ENCODE results near the gene PLXDC1.

The PLXDC1 gene

DNA sequence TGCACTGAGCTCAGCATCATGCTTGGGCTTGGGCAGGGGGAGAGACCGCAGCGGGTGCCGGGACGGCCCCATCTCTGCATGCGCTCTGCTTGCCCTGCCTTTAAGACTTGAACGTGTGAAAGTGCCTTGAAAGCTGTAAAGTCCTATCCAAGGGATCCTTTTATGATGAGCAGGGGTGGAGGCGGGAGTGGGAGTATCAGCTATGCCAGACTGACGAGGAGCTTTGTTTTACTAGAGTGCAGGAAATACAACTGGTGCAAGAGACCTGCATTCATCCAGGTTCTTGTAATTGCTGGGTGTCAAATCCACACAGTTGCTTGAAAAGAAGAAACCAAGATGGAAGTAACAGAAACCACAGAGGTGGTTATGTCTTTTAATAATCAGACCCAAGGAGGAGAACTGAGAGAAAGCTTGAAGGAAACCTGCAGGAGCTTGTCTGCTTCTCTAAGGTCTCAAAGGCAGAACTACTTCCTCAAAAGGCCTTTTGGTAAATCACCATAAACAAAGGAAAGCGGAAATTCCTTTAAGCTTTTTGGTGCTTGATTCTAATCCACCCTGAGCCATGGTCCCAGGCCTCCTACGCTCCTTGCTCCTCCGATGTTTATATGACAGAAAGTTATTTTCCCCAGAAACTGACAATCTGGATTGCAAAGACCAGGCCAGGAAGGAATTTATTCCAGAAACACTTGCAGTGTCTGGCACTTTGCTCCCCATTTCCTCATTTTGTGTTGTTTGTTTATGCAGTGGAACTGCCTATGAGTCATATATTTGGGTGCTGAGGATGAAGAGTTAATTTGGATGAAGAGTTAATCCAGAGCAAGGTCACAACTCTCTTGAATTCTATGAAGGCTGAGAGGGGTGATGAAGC lies 132.9 kb downstream of the PLXDC1 start:
- peaks cover 27% of the 10 kb centered on the region for H3K4me1 Mint-ChIP-seq
- DNase-seq (no peak), ATAC-seq (no peak)
- H3K27me3 Mint-ChIP-seq = no peaks in the 10 kb centered on the region
- H3K27ac Mint-ChIP-seq = no peak overlapping the region
- no peak overlapping the region for H3K4me3 Mint-ChIP-seq
- no peaks in the 10 kb centered on the region for H3K9me3 Mint-ChIP-seq

DNA sequence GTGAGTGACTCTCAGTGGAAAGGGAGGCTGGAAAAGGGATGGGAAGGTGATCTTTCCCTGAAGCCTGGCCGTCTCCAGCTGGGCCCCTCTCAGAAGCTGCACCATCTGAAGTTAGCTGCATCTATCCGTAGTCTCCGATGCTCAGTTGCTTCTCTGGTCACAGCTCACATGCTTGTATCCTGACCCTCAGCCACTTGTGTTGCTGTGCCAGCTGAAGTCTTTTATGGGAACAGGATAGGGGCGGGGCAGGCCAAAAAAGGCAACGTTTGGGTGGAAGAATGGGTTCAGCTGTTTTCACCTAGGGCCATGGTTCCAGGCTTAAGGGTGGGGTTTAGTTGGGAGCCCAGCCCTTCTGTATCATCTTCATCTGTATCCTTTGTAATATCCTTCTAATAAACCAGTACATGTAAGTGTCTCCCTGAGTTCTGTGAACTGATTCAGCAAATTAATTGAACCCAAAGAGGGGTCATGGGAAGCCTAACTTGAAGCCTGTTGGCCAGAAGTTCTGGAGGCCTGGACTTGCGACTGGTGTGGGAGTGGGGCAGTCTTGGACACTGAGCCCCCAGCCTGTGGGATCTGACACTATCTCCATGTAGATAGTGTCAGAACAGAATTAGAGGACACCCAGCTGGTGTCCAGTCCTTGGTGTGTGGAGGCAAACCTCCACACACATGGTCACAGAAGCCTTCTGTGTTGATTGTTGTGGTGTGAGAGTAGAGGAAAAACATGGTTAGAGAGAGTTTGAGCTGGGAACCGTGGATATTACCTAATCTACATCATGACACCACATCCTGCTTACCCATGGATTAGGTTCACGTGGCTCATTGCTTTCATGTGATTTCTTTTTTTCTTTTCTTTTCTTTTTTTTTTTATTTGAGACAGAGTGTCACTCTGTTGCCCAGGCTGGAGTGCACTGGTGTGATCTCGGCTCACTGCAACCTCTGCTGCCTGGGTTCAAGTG lies 135.0 kb downstream of the PLXDC1 start:
- H3K9me3 Mint-ChIP-seq = no peaks in the 10 kb centered on the region

DNA sequence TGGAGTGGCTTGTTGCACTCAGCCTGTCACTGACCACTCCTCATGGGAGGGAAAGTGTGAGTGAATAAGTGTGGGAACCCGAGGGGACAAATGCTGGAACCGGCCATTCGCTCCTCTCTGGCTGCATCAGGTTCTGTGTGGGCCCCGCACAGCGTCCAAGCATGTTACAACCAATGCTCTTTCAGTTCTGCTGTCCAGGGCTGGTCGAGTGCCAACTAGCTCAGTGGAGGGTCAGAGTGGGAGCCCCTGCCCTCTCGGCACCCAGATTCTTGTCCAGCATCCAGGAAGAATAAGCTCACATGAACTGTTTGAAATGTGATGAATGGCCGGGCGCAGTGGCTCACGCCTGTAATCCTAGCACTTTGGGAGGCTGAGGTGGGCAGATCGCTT lies 135.9 kb downstream of the PLXDC1 start:
- ATAC-seq = no peak

More for the DNA sequence above, 135.0 kb downstream of the PLXDC1 start:
- no peaks in the 10 kb centered on the region for H3K27me3 Mint-ChIP-seq
- H3K4me3 Mint-ChIP-seq = no peak overlapping the region
- DNase-seq = no peak
- H3K4me1 Mint-ChIP-seq = peaks cover 27% of the 10 kb centered on the region
- ATAC-seq = peak; percentile 83
- peak overlapping the region in 1 of 2 donors; percentile 71 for H3K27ac Mint-ChIP-seq

DNA sequence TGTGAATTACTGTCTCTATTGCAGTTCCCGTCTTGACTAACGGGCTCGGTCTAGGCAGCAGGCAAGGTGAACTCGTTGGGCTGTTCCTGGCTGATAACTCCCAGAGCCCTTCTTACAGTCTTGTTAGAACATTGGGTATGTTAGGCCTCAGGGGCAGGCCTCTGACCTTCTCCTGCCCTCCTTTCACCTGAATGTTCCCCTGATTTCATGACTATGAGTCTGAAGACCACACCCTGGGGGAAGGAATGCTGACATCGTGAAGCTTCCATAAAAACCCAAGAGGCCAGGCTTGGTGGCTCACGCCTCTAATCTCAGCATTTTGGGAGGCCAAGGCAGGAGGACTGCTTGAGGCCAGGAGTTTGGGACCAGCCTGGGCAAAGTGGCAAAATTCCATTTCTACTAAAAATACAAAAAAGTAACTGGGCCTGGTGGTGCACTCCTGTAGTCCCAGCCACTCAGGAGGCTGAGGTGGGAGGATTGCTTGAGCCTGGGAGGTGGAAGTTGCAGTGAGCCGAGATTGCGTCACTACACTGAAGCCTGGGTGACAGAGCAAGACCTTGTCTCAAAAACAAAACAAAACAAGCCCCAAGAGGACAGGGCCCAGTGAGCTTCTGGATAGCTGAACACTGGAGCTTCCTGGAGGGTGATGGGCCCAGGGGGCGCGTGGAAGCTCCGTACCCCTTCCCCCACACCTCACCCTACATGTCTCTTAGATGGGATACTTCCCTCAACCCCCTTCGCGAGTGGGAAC lies 136.5 kb downstream of the PLXDC1 start:
- H3K4me1 Mint-ChIP-seq = peaks cover 27% of the 10 kb centered on the region
- H3K4me3 Mint-ChIP-seq = no peak overlapping the region
- DNase-seq = no peak
- H3K27ac Mint-ChIP-seq = peak overlapping the region in 1 of 2 donors; percentile 70
- H3K9me3 Mint-ChIP-seq = no peaks in the 10 kb centered on the region
- no peaks in the 10 kb centered on the region for H3K27me3 Mint-ChIP-seq
- no peak for ATAC-seq

More for the DNA sequence above, 135.9 kb downstream of the PLXDC1 start:
- no peak for DNase-seq
- Mint-ChIP-seq H3K9me3 (no peaks in the 10 kb centered on the region), H3K27ac (no peak overlapping the region), H3K4me1 (peaks cover 27% of the 10 kb centered on the region), H3K27me3 (no peaks in the 10 kb centered on the region), H3K4me3 (no peak overlapping the region)

DNA sequence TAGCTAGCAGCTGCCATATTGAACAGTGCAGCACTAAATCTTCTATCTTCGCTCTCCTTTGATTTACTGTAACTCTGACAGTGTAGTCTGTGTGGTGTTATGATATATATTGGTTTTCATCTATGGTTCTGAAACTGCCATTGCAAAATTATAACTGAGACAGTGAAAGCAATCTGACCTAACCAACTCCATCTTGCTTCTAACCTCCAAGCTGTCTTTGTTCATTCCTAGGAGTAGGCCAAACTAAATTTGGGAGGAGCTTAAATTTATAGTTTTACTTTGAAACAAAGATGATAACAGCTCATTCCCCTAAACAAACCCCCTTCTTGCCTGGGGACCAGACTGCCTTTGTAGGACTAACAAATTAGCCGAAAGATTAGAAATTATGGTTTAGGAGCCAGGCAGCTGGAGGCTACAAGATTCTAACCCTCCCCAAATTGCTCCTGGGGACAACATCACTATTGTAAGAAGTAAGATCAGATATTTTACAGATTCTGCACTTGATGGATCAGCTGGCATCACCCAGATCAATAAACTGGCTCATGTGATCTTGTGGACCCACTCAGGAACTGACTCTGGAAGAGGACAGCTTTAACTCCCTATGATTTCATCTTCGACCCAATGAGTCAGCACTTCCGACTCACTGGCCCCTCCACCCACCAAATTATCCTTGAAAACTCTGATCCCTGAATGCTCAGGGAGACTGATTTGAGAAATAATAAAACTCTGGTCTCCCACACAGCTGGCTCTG lies 137.2 kb downstream of the PLXDC1 start:
- DNase-seq = no peak
- Mint-ChIP-seq H3K27ac (peak overlapping the region in 1 of 2 donors; percentile 1), H3K4me3 (no peak overlapping the region), H3K4me1 (peaks cover 27% of the 10 kb centered on the region), H3K27me3 (no peaks in the 10 kb centered on the region), H3K9me3 (no peaks in the 10 kb centered on the region)
- no peak for ATAC-seq

All from stimulated activated naive CD8-positive, alpha-beta T cell treated with anti-CD3 and anti-CD28 coated beads, Interleukin-15, amount 100 ng/mL, for 72 hours (primary cell).